Glutamatergic neuron (in vitro differentiated cells): Measurements from ENCODE around the gene UGP2. TPM values are rescaled to one million over a fixed set of nuclear protein-coding genes. Genes with fewer than 3 reads are reported as not detected.

Source experiments
- DNase-seq: peaks from one replicate; pipeline ENCODE4 v3.0.0; 2022
- H3K27ac Mint-ChIP-seq: one replicate; pipeline ENCODE4 v1.8.0; 2020; ENCODE audit warnings: mild to moderate bottlenecking, mixed read lengths, inconsistent platforms; ENCODE audit not compliant: unreplicated experiment
- H3K27me3 Mint-ChIP-seq: one replicate; pipeline ENCODE4 v1.8.0; 2020; ENCODE audit warnings: mild to moderate bottlenecking, moderate library complexity, mixed read lengths, inconsistent platforms; ENCODE audit not compliant: unreplicated experiment
- H3K36me3 Mint-ChIP-seq: one replicate; pipeline ENCODE4 v1.8.0; 2020; ENCODE audit warnings: mild to moderate bottlenecking, mixed read lengths, inconsistent platforms; ENCODE audit not compliant: unreplicated experiment
- H3K4me1 Mint-ChIP-seq: one replicate; pipeline ENCODE4 v1.8.0; 2020; ENCODE audit warnings: mild to moderate bottlenecking, low read depth, mixed read lengths, inconsistent platforms; ENCODE audit not compliant: unreplicated experiment
- H3K4me3 Mint-ChIP-seq: one replicate; pipeline ENCODE4 v1.8.0; 2020; ENCODE audit warnings: mild to moderate bottlenecking, mixed read lengths, inconsistent platforms; ENCODE audit not compliant: unreplicated experiment
- H3K9me3 Mint-ChIP-seq: one replicate; pipeline ENCODE4 v1.8.0; 2020; ENCODE audit warnings: mild to moderate bottlenecking, moderate library complexity, mixed read lengths, inconsistent platforms; ENCODE audit not compliant: unreplicated experiment
- total RNA-seq: library from RNA; stranded (reverse); fragmentation: NEBNext Ultra II Directional; extraction: Animal tissue kit (Norgen Biotek cat#: 25700); gene quantifications from one replicate; pipeline ENCODE4 v1.2.1, GENCODE V29; 2021; ENCODE audit not compliant: unreplicated experiment
- TF ChIP-seq, protein P1 (sequence below): fragments of 200-600 bp; sonication (generic); IDR thresholded peaks from one replicate; pipeline ENCODE4 v1.5.0; 2021; ENCODE audit not compliant: partially characterized antibody, unreplicated experiment

The UGP2 gene
- total RNA-seq, 1 donor from 2014 or later = 68.6 TPM

GRCh38 chr2:63861220-63861822, 19.6 kb downstream of the UGP2 start:
- TF ChIP-seq, protein P1, sequence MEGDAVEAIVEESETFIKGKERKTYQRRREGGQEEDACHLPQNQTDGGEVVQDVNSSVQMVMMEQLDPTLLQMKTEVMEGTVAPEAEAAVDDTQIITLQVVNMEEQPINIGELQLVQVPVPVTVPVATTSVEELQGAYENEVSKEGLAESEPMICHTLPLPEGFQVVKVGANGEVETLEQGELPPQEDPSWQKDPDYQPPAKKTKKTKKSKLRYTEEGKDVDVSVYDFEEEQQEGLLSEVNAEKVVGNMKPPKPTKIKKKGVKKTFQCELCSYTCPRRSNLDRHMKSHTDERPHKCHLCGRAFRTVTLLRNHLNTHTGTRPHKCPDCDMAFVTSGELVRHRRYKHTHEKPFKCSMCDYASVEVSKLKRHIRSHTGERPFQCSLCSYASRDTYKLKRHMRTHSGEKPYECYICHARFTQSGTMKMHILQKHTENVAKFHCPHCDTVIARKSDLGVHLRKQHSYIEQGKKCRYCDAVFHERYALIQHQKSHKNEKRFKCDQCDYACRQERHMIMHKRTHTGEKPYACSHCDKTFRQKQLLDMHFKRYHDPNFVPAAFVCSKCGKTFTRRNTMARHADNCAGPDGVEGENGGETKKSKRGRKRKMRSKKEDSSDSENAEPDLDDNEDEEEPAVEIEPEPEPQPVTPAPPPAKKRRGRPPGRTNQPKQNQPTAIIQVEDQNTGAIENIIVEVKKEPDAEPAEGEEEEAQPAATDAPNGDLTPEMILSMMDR = peak; percentile 59
- DNase-seq = peak; percentile 47
- Mint-ChIP-seq H3K27ac (no peak overlapping the region), H3K9me3 (no peaks in the 10 kb centered on the region), H3K36me3 (no peaks in the 10 kb centered on the region), H3K4me3 (no peak overlapping the region), H3K4me1 (peaks cover 1% of the 10 kb centered on the region), H3K27me3 (no peaks in the 10 kb centered on the region)

DNA sequence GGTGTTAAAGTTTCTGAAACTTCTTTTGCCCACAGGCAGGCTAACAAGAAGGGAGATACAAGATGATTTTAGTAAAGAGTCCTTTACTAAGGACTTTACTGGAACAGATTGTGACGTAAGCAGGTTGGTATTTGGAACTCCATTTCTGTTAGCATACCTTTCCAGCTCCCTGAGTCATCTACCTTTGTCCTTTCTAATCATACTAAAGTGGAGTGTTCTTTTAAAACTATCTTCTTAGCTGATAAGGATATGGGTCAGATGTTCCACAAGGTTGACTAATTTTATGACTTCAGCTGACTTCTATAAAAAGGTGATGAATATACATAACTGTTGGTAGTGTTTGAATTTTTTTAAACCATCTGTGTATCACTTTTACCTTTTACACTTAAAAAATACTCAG, 21.1 kb downstream of the UGP2 start:
- peaks cover 2% of the 10 kb centered on the region for H3K4me1 Mint-ChIP-seq
- H3K27ac Mint-ChIP-seq = no peak overlapping the region
- DNase-seq = no peak
- no peak overlapping the region for H3K4me3 Mint-ChIP-seq
- no peaks in the 10 kb centered on the region for H3K27me3 Mint-ChIP-seq
- no peaks in the 10 kb centered on the region for H3K9me3 Mint-ChIP-seq
- no peaks in the 10 kb centered on the region for H3K36me3 Mint-ChIP-seq
- TF ChIP-seq, protein P1 = no peak

- Mint-ChIP-seq H3K4me3 (no peak overlapping the region), H3K4me1 (peaks cover 2% of the 10 kb centered on the region), H3K27ac (no peak overlapping the region), H3K9me3 (no peaks in the 10 kb centered on the region), H3K36me3 (no peaks in the 10 kb centered on the region), H3K27me3 (no peaks in the 10 kb centered on the region)
- DNase-seq = no peak
- TF ChIP-seq, protein P1 = no peak
These were observed 22.0 kb downstream of the UGP2 start for GRCh38 chr2:63863707-63864106.

DNA sequence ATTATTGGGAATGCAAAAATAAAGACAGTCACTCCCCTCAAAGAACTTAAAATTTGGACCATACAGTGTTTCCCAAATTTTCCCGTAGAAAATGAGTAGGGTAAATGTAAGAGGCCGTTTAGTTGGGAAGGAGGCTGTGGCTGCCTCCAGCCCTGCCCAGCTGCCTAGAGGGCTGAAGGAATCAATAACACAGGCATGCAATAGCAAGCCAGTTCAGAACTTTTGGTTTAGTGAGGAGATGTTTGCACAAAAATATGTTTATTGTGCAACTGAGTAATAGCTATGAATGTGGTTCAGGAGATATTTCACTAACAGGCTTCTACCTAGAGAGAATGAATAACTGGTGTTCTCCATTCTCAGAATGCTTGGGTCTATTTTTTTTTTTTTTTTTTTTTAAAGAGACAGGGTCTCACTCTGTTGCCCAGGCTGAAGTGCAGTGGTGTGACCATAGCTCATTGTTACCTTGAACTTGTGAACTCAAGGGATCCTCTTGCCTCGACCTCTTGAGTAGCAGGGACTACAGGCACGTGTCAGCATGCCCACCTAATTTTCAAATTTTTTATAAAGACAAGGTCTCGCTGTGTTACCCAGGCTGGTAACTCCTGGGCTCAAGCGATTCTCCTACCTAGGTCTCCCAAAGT, 23.6 kb downstream of the UGP2 start:
- H3K4me3 Mint-ChIP-seq = no peak overlapping the region
- peaks cover 2% of the 10 kb centered on the region for H3K4me1 Mint-ChIP-seq

More for the DNA sequence above, 23.6 kb downstream of the UGP2 start:
- no peaks in the 10 kb centered on the region for H3K36me3 Mint-ChIP-seq
- no peak for DNase-seq
- no peaks in the 10 kb centered on the region for H3K27me3 Mint-ChIP-seq
- TF ChIP-seq, protein P1 = no peak
- H3K27ac Mint-ChIP-seq = no peak overlapping the region
- no peaks in the 10 kb centered on the region for H3K9me3 Mint-ChIP-seq
